GM18861 (cell line): ENCODE measurements around the gene RUNX2.

Source experiments
- ATAC-seq: cut with Tn5 transposase; IDR thresholded peaks from one replicate; pipeline ENCODE4 v1.9.1; 2021; ENCODE audit not compliant: unreplicated experiment

The RUNX2 gene

DNA sequence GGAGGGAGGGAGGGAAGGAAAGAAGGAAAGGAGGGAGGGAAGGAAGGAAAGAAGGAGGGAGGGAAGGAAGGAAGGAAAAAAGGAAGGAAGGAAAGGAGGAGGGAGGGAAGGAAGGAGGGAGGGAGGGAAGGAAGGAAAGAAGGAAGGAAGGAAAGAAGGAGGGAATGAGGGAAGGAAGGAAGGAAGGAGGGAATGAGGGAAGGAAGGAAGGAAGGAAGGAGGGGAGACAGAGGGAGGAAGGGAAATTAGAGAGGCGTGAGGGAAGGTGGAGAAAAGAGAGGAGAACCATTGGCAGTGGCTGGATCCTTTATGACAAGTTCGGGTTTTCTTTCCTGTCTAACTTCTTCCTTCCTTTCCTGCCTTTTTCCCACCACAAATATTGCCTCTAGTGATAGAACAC, 71.9 kb downstream of the RUNX2 start:
- ATAC-seq, result no peak

DNA sequence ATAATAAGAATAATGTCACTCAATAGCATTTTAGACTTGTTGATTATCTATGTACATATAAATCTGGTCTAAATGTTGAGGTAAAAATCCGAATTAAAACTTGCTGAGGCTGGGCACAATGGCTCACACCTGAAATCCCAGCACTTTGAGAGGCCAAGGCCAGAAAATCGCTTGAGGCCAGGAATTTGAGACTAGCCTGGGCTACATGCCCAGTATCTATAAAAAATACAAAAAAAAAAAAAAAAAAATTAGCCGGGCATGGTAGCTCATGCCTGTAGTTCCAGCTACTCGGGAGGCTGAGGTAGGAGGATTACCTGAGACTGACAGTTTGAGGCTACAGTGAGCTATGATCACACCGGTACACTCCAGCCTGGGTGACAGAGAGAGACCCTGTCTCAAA, 83.8 kb downstream of the RUNX2 start:
- no peak for ATAC-seq

DNA sequence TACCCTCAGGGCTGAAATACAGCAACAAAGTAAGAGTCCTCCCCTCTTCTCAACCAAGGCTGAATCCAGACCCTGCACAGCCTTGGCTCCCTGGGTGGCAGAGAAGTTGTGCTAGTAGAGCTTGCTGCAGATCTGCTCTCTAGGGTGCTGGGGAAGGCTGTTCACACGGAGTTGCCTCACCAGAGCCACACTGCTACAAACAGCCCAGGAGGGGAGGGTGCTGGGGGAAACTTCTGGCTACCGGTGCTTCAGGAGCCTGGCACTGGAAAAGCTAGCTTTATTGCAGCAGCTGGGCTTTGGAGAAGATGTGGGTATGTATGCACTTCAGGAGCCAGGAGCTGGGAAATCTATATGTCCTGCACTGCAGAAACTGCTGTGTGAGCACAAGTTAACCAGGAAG, 87.2 kb downstream of the RUNX2 start:
- no peak for ATAC-seq

DNA sequence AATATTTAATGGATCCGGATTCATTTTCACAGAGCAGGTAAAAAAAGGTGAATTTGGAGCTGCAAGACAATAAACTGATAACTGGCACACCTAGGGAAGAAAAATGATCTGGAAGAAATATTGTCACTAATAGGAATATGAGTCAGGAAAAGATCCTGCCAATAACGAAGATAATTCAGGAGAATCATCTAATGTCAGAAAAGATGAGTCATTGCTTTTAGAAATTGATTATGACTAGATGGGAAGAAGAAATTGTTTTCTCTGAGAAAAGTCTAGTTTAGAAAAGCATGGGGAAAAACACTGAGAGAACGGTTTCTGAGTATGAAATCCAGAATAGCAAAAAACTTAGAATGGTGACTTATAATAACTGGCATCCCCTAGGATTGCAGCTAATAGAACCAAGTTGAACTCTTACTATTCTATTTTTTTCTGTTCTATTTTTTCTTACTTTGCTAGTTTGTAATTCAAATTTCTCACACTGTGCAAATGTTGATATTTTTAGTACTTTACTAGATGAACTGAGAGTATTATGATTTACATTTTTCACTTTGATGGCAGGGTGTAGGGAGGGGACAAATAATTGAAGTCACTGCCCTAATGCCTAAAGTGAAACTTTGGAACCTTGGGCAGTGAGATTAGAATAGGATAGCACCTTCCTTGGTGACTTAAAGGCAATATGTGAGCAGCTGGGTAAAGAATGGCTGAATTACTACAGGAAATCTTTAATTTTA, 87.8 kb downstream of the RUNX2 start:
- ATAC-seq, result no peak

DNA sequence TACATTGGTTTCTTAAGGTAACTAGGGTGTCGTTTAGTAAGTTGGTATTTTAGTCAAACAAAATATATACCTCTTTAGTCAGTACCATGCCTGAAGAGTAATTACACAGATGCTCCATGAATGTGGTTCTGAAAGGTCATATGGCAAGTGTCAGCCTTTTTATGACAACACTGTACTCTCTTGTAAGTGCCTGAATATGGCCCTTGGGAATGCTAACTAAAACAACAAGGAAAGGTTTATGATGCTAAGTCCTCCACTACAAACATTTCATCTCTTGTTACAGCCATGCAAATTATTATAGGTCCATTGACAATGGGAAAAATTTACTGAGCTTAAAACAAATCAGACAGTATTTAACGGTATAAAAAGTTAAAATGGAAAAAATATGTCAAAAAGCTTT, 88.6 kb downstream of the RUNX2 start:
- no peak for ATAC-seq

DNA sequence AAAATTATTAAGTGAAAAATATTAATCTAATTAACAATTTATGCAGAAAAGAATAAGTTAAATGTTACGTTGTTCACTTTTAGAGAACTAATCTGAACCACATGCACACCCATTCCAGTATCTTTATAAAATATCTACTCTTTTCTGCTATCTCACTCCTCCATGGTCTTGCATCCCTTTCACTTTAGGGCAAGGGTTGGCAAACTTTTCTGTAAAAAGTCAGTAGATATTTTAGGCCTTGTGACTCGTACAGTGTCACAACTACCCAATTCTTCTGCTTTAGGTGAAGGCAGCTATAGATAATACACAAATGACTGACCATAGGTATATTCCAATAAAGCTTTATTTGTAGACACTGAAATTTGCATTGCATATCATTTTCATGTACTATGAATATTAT, 89.3 kb downstream of the RUNX2 start:
- ATAC-seq, result no peak

DNA sequence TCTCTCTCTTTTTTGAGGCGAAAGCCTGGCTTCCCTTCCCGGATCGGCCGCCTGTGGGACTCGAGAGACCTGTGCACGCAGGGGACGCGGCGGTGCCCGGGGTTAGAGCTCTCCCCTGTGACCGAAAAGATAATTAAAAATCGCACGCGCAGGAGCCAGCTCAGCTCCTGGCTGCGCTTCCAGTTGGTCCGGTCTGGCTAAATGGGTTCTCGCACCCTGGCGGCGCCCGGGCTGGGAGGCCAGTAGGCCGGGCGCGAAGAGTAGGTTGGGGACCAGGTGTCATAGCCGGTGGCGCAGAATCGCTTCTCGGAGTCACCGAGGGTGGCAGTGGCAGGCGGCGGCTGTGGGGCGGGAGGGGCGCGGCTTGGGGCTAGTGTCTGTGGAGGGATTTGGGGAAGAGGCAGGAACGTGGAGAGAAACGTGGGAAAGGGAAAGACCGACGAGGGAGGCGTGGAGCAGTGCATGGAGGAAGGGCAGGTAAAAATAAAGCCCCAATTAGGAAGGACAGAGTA, 91.5 kb downstream of the RUNX2 start:
- no peak for ATAC-seq

DNA sequence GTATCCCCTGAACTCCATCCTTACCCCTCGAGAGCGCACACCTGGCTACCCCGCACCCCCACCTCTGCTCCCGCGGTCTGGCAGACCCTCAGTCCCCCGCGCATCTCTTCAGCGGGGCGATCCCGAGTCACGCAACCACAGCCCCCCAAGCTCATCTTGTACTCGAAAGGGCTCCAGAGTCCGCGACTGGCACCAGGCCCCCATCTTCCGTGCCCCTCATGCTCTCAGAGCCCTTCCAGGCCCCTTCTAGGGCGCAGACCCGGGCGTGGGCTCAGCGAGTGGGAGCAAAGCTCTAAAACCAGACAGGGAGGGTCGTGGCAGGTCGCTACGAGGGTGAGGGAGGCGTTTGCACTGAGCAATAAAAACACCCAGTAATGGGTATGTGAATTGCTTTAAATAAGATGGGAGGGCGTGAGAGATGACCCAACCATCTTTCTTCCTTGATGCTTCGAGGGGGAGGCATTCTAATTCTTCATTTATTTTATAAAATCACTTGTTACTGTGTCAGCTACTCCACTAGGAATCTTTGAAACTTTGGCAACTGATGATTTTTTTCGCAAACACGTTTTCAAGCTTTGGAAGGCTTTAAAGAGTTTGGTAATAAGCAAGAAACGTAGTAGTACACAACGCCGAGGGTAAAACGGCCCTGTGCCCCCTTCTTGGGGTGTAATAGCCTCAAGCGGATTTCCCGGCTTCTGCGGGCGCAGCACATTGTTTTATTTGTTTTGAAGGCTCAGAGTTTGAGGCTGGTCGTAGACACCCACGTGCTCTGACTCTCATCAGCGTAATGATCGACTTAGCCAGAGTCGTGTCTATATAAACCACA, 92.2 kb downstream of the RUNX2 start:
- ATAC-seq, result no peak

DNA sequence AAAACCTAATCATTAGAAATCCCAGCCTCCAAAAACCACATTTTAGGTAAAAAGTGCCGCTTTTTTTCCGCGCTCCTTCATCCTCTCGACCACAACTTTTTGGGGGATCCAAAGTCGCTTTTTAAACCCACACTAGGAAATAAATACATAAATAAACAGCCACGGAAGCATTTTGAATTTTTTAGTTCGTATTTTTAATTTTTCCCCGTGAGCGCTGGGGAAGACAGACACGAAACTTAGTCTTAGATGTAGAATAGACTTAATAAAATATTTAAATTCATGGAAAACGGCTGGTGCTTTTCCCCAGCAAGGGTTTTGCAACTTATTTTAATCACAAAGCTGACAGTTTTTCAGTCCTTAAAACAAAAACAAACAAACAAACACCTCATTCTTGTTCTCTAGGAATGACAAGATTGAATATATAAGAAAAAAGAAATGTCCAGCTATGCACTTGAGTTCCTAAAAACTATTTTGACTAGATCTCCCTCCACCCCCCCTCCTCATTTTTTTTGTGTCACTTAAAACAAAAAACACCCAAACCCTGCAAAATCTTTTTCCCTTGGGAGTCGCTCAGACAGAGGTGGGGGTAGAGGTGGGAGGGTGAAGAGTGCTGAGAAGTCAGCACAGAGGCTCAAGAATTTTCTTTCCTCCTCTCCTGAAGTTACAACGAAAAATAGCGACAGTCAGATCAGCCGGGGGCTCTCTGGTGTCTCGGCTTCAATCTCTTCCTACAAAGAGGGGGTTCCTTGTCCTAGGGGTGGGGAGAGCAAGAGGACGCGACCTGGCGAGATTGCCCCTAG, 93.0 kb downstream of the RUNX2 start:
- ATAC-seq, result no peak

DNA sequence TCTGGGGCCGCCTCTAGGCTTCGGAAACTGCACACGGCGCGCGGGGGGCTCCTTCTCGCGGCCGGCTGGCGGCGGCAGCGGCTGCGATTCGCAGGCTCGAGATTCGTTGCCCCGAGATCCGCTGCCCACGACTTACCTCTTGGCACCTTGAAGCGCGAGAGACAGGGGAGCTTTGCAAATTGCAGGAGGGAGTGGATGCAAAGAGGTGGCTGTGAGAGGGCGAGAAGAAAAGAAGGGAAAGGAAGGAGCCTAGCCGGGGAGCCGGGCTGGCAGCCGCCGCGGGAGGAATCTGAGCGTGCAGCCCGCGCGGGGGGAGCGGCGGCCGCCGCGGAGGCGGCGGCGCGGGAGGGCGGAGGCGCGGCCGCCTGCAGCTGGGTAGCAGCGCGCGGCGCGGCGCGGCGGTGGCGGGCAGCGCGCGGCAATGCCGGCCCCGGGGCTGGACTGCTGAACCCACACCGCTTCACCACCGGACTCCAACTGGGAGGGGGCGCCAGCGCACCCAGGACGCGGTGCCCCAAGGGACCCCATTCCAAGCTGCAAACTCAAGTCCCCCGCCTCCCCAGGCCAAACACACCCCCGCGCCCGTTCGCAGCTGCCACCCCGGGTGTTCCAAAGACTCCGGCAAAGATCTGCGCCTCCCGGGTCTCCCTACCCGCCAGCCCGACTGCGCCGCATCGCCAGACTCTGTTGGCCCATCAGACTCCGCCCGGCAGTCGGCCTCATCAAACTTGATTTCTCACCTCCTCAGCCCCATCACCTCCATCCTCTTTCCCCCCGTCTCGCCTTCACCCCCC, 93.8 kb downstream of the RUNX2 start:
- no peak for ATAC-seq

DNA sequence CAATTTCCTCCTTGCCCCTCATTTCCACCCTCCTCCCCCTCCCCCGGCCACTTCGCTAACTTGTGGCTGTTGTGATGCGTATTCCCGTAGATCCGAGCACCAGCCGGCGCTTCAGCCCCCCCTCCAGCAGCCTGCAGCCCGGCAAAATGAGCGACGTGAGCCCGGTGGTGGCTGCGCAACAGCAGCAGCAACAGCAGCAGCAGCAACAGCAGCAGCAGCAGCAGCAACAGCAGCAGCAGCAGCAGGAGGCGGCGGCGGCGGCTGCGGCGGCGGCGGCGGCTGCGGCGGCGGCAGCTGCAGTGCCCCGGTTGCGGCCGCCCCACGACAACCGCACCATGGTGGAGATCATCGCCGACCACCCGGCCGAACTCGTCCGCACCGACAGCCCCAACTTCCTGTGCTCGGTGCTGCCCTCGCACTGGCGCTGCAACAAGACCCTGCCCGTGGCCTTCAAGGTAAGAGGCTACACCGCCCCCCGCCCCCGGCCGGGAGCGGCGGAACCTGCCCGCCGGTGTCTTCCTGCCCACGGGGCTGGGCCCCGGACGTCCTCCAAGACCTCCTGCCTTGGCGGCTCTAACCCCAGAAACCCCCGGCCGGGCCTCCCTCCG, 94.5 kb downstream of the RUNX2 start:
- no peak for ATAC-seq

DNA sequence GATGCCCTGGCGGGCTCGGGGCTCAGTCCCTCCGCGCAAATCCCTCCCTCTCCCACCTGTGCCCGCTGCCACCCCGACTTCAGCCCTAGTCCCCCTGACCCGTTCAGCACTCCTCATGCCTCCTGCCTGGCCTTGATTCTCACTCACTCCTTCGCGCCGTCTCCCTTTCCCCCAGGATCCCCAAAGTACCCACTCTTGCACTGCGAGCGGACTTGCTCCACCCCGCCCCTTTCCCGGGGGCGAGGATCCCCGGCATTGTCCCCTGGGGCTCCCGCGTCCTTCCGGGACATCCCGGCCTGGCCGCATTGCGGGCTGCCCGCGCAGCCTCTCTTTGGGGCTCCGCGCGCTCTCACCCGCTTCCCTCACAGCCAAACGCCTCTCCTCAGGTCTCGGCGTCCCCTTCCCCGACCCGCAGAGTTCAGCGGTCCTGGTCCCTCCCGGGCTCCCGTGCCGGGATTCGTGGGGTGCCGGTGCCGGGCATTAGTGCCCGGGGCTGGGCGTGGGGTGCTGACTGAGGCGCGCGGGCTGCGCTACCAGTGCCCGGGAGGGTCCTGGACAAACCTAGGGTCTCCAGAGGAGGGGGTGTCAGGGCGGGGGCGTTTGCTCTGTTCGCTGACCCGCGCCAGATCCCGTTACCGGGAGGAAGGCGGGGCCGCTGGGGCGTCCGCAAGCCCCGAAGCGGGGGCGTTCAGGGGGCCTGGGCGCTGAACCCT, 95.1 kb downstream of the RUNX2 start:
- ATAC-seq, result no peak

DNA sequence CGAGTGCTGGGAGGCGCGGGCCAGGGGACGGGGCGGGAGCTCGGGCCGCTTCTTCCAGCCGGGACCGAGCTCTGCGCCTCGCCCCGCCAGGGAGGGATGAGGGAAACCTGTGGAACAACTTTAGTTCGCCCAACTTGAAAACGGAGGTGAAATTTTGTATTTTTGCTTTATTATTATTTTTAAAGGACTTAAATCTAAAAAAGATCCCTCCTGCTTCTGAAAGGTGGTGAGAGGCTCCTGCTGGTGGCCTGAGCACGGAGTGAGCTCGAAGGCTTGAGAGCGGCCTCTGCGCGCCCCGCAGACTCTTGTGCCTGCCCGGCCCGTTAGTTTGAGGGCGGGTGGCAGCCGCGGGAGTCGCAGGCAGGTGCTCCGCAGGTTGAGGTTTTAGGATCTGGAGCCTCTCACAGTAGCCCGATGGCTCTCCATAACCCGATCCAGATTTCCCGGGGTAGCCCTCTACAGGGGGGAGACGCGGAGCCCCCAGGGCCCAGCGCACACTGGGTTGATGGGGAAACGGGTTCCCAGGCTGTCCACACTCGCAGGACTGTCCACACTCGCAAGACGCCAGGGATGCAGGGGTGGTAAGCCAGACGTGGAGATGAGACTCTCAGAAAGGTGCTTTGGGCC, 95.8 kb downstream of the RUNX2 start:
- no peak for ATAC-seq

DNA sequence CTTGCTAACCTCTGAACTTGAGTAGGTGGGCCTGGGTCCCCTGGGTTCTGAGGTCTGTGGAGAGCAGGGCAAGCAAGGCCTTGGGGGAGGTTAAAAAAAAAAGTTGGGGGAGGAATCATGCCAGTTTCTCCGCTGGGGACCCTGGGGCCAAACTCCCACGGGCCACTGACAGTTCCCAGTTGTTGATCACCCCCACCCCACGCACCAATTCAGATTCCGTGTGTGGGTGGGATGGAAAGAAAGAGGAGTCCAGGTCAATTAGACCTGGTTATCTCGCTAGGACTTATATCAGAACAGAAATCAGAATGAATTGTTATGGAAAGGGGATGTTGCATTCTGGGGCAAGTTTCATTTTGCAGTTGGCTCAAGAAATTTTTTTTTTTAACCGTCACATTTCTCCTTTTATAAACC, 96.3 kb downstream of the RUNX2 start:
- ATAC-seq, result no peak

DNA sequence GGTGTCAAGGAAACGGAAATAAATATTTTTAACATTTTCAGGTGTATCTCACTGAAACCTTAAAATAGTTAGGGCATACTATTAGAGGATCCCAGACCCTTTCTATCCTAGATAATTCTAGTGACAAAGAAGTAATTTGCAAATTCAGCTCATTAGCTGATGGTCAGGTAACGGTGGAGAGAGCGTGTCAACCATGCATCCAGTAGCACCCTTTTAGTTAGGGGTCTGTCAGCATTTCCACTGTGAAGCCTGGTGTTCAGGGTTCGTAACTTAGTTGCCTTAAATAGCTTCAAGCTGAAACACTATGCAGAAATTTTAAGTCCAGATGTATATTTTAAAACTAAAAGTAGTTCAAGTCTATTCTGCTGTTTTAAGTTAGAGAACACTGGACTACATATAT, 98.1 kb downstream of the RUNX2 start:
- ATAC-seq, result no peak

DNA sequence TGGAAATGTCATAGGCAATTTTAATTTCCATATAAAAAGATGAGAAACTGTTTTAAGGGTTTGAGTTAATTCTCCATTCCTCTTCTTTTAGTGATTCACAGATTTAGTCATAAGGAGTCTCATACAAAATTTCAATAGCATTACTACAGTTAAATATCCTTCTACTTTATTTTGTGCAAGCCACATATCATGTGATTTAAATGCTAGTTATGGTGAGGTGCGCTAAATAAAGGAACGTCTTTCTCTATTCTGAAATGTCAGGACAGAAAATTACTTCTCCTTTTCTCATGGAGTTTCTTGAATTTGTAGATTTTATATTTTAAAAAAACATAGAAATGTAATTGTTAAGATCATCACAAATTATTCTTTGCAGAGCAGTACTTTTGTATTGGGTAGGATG, 99.6 kb downstream of the RUNX2 start:
- no peak for ATAC-seq

DNA sequence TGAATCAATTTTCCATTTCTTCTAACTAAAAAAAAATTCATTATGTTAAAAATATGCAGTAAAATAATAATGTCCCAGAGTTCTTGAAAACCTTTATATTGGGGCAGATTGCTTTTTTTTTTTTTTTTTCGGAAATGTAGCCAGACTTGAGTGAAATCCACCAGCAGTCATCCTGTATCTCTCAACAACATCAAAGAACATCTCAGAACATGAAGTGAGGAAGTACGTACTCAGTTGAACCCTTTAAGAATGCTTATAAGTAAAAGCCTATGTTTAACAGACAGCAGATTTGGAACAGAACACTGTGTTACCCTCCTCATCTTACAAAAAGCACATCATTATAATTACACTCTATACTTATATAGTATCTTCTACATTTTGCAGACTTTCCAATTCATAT, 100.6 kb downstream of the RUNX2 start:
- no peak for ATAC-seq

DNA sequence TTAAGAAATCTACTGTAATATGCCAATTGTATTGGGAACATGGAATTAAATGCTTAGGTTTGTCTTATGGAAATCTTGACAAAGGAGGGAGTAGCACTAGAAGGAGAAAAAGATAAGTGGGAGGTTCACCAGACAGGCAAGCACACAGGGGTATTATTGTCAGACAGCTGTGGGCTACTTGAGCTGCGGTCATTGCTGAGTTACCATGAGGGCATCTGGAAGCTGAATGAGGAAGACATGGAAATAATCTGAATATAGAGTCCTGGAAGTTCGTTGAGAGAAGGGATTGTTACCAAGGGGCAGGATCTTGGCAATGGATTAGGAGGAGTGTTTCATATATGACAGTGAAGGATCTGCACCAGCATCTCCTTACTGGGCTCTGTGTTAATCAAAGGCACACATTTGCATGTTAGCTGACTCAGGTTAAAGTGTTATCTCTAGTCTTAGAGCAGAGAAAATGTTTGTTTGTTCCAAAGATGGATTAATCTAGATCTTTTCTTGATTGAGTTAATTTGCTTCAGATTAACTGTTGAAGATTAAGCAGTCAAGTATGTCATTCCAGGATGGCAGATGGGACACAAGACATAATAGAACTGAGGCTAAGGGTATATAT, 102.6 kb downstream of the RUNX2 start:
- ATAC-seq, result no peak
